Breast epithelium (tissue), 3 donors: ENCODE measurements around the gene SLC30A9.

Experiments used
- CTCF ChIP-seq, 3 donors: fragments of 450-650 bp; IDR thresholded peaks; one replicate each; pipeline ENCODE4 v1.5.1; 2016 to 2017; ENCODE audit warnings: antibody characterized with exemption in 3 of 3, mild to moderate bottlenecking in 3 of 3, moderate library complexity in 3 of 3
- POLR2A ChIP-seq: fragments of 450-650 bp; IDR thresholded peaks from one replicate; pipeline ENCODE4 v1.6.1; 2016; ENCODE audit warnings: antibody characterized with exemption, mild to moderate bottlenecking, moderate library complexity
- POLR2AphosphoS5 ChIP-seq, 3 donors: sonication (generic); formaldehyde crosslinking; IDR thresholded peaks; one replicate each; pipeline ENCODE4 v1.6.1; 2017; ENCODE audit warnings: antibody characterized with exemption in 3 of 3

GRCh38 chr4:42018451-42018850, 28.1 kb downstream of the SLC30A9 start:
- TF ChIP-seq CTCF (IDR thresholded peaks at IDR 0.05) (no peak), POLR2A (no peak), POLR2AphosphoS5 (IDR thresholded peaks at IDR 0.05) (no peak)
